Mammary epithelial cell (primary cell): ENCODE data around the gene EIF3M.

Experiments
- CTCF ChIP-seq, 2 donors: IDR thresholded peaks in 1 of 2; conservative IDR thresholded peaks in 1 of 2; 2 replicates each; pipeline ENCODE4 v1.5.1; 2011 to 2012; ENCODE audit warnings: inconsistent platforms in 2 of 2, low read length in 2 of 2, mild to moderate bottlenecking in 2 of 2, control low read depth in 1 of 2, low read depth in 1 of 2; ENCODE audit not compliant: insufficient read depth in 1 of 2; ENCODE audit errors: extremely low read depth in 1 of 2
- EZH2 ChIP-seq: IDR thresholded peaks from 2 replicates; pipeline ENCODE4 v1.6.1; 2012; ENCODE audit warnings: low read length, inconsistent platforms, borderline replicate concordance

- TF ChIP-seq CTCF (conservative IDR thresholded peaks at IDR 0.05 in 1 of 2, IDR thresholded peaks at IDR 0.05 in 1 of 2; ENCODE audit: extremely low read depth in 1 of 2, insufficient read depth in 1 of 2, low read depth in 1 of 2, low read length in 2 of 2) (no peak), EZH2 (no peak)
Measured at GRCh38 chr11:32583459-32584271, at the start of gene EIF3M.
